ENCODE data around the gene QRICH1. TPM values are rescaled to one million over a fixed set of nuclear protein-coding genes. Genes with fewer than 3 reads are reported as not detected.

Gene QRICH1
- total and polyA plus RNA-seq, 2 of the 13 experiments (the other 11 are each of a cell fraction or from before 2014, with no cell fraction given) = 52.6 to 102 TPM

DNA sequence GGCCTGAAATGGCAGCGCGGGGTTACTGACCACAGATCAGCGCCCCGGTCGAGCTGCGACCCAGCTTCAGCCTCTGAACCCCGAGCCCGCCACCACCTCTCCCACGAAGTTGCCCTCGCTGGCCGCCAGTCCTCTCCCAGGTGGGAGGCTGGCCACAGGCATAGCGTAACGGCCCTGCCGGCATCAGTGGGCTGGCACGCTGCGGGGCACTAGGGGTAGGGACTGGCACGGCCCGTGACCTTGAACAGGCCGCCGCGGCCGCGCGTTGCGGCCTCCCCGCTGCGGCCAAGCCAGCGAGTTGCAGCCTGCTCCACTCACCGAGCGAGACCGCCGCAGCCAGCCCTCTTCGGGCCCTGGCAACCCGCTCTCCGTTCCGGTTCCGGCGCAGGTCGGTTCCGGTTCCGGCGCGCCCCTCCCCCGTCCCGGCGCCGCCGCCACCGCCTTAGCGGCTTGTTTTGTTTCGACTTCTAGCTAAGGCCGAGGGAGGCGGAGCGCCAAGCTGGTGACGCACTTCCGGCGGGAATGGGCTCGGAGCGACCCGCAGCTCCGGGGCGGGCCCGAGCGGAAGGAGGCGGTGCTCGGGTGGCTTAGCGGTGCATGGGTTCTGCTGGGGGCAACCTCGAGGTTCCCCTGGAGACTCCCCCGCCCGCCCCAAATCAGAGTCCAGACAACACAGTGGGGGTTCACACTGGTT, 26.7 kb upstream of the QRICH1 start, which contains the start of gene USP19 (continued):
- TF ChIP-seq, protein P1, sequence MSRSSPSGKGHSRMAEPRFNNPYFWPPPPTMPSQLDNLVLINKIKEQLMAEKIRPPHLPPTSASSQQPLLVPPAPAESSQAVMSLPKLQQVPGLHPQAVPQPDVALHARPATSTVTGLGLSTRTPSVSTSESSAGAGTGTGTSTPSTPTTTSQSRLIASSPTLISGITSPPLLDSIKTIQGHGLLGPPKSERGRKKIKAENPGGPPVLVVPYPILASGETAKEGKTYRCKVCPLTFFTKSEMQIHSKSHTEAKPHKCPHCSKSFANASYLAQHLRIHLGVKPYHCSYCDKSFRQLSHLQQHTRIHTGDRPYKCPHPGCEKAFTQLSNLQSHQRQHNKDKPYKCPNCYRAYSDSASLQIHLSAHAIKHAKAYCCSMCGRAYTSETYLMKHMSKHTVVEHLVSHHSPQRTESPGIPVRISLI (CRISPR knock-in tag; IDR thresholded peaks at IDR 0.05; ENCODE audit: borderline replicate concordance) = no peak
- TF ChIP-seq ZNF607 (CRISPR knock-in tag; IDR thresholded peaks at IDR 0.05; ENCODE audit: borderline replicate concordance) (no peak), ZMYM4 (CRISPR knock-in tag; IDR thresholded peaks at IDR 0.05) (no peak), TGIF2 (CRISPR knock-in tag; IDR thresholded peaks at IDR 0.05) (peak; percentile 64; the same call in 1 of the 2 replicates), ZNF713 (CRISPR knock-in tag; IDR thresholded peaks at IDR 0.05) (0 out of 2 replicates have a peak, but pooled peaks have one; percentile 39), SOX13 (IDR thresholded peaks at IDR 0.05) (no peak), SOX13 (CRISPR knock-in tag; conservative IDR thresholded peaks at IDR 0.05 in 1 of 2, IDR thresholded peaks at IDR 0.05 in 1 of 2) (peak in 1 of 2 experiments; percentile 47; a peak in 1 of 4 replicates), ZNF737 (CRISPR knock-in tag; IDR thresholded peaks at IDR 0.05; ENCODE audit: borderline replicate concordance) (no peak), DMAP1 (CRISPR knock-in tag; IDR thresholded peaks at IDR 0.05) (peak; percentile 83), FOXA1 (IDR thresholded peaks at IDR 0.05) (no peak), FOXA1 (CRISPR knock-in tag; IDR thresholded peaks at IDR 0.05) (peak; percentile 38; the same call in 1 of the 2 replicates), ZNF629 (CRISPR knock-in tag; conservative IDR thresholded peaks at IDR 0.05) (no peak), ZNF367 (CRISPR knock-in tag; IDR thresholded peaks at IDR 0.05; ENCODE audit: borderline replicate concordance) (no peak; the same call in 1 of the 2 replicates), ZNF790 (CRISPR knock-in tag; IDR thresholded peaks at IDR 0.05; ENCODE audit: borderline replicate concordance) (0 out of 2 replicates have a peak, but pooled peaks have one; percentile 35), REPIN1 (CRISPR knock-in tag; IDR thresholded peaks at IDR 0.05; ENCODE audit: borderline replicate concordance, low read depth) (peak; percentile 76; the same call in 1 of the 2 replicates), RFXANK (CRISPR knock-in tag; IDR thresholded peaks at IDR 0.05) (peak; percentile 70; the same call in 1 of the 2 replicates), CCAR2 (optimal IDR thresholded peaks at IDR 0.05; ENCODE audit: low read depth, low read length) (no peak), SIX1 (CRISPR knock-in tag; IDR thresholded peaks at IDR 0.05; ENCODE audit: borderline replicate concordance) (no peak), SRSF9 (IDR thresholded peaks at IDR 0.05; ENCODE audit: borderline replicate concordance, insufficient read depth, low read depth, low read length, poor library complexity, severe bottlenecking) (no peak)
- TF ChIP-seq, protein P2, sequence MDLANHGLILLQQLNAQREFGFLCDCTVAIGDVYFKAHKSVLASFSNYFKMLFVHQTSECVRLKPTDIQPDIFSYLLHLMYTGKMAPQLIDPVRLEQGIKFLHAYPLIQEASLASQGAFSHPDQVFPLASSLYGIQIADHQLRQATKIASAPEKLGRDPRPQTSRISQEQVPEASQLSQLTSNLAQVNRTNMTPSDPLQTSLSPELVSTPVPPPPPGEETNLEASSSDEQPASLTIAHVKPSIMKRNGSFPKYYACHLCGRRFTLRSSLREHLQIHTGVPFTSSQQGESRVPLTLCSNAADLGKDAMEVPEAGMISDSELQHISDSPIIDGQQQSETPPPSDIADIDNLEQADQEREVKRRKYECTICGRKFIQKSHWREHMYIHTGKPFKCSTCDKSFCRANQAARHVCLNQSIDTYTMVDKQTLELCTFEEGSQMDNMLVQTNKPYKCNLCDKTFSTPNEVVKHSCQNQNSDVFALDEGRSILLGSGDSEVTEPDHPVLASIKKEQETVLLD (CRISPR knock-in tag; IDR thresholded peaks at IDR 0.05; ENCODE audit: low read depth) = peak; percentile 100
- TF ChIP-seq, protein P3, sequence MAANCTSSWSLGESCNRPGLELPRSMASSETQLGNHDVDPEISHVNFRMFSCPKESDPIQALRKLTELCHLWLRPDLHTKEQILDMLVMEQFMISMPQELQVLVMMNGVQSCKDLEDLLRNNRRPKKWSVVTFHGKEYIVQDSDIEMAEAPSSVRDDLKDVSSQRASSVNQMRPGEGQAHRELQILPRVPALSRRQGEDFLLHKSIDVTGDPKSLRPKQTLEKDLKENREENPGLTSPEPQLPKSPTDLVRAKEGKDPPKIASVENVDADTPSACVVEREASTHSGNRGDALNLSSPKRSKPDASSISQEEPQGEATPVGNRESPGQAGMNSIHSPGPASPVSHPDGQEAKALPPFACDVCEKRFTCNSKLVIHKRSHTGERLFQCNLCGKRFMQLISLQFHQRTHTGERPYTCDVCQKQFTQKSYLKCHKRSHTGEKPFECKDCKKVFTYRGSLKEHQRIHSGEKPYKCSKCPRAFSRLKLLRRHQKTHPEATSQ (CRISPR knock-in tag; IDR thresholded peaks at IDR 0.05; ENCODE audit: borderline replicate concordance) = peak; percentile 56; the same call in 1 of the 2 replicates
- TF ChIP-seq, protein P4, sequence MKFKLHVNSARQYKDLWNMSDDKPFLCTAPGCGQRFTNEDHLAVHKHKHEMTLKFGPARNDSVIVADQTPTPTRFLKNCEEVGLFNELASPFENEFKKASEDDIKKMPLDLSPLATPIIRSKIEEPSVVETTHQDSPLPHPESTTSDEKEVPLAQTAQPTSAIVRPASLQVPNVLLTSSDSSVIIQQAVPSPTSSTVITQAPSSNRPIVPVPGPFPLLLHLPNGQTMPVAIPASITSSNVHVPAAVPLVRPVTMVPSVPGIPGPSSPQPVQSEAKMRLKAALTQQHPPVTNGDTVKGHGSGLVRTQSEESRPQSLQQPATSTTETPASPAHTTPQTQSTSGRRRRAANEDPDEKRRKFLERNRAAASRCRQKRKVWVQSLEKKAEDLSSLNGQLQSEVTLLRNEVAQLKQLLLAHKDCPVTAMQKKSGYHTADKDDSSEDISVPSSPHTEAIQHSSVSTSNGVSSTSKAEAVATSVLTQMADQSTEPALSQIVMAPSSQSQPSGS (CRISPR knock-in tag; IDR thresholded peaks at IDR 0.05) = peak; percentile 76
- TF ChIP-seq, protein P5, sequence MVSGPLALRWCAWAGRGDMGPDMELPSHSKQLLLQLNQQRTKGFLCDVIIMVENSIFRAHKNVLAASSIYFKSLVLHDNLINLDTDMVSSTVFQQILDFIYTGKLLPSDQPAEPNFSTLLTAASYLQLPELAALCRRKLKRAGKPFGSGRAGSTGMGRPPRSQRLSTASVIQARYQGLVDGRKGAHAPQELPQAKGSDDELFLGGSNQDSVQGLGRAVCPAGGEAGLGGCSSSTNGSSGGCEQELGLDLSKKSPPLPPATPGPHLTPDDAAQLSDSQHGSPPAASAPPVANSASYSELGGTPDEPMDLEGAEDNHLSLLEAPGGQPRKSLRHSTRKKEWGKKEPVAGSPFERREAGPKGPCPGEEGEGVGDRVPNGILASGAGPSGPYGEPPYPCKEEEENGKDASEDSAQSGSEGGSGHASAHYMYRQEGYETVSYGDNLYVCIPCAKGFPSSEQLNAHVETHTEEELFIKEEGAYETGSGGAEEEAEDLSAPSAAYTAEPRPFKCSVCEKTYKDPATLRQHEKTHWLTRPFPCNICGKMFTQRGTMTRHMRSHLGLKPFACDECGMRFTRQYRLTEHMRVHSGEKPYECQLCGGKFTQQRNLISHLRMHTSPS (CRISPR knock-in tag; IDR thresholded peaks at IDR 0.05; ENCODE audit: low read depth) = peak; percentile 73

All from HepG2 (cell line).